HEK293T (cell line): ENCODE results near the gene TSPAN5.

ENCODE experiments used
- ELF4 ChIP-seq: fragments of 450-650 bp; IDR thresholded peaks from 2 replicates; pipeline ENCODE4 v1.6.1; 2017; ENCODE audit warnings: antibody characterized with exemption
- FOXA1 ChIP-seq: fragments of 450-650 bp; IDR thresholded peaks from 2 replicates; pipeline ENCODE4 v1.6.1; 2016; ENCODE audit warnings: mild to moderate bottlenecking
- SP1 ChIP-seq: fragments of 450-650 bp; IDR thresholded peaks from 2 replicates; pipeline ENCODE4 v1.6.1; 2017
- SUZ12 ChIP-seq: fragments of 450-650 bp; IDR thresholded peaks from 2 replicates; pipeline ENCODE4 v1.6.1; 2016; ENCODE audit warnings: mild to moderate bottlenecking
- ZNF384 ChIP-seq: fragments of 450-650 bp; IDR thresholded peaks from 2 replicates; pipeline ENCODE4 v1.6.1; 2016
- TF ChIP-seq, protein P1 (sequence below): fragments of 450-650 bp; IDR thresholded peaks from 2 replicates; pipeline ENCODE4 v1.6.1; 2016

DNA sequence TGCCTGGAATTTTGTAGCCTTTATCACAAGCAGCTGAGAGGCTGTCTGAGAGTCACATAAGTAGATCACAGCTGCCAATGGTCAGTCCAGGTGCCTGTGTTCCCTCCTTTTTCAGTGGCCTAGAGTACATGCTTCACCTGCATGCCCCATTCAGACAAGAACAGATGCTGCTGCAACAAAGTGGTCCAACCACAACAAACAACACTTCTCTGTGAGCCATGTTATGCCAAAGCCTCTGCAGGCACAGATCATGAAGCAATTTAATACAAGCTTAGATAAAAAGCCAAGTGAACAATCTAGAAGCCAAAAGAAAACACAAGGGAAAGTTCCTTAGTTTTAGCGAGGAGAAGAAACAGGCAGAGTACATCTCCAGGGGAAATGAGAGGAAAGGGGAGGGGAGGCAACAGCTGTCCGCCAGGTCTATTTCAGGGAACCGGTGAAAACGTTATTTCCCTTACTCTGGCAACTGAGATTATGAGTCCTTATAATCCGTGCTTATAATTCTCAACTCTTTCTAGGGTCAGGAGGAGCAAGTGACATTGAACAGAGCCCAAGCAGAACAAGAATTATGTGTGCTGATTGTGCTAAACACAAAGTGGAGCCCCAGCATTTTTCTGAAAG, 92.6 kb downstream of the TSPAN5 start:
- TF ChIP-seq SP1 (no peak), SUZ12 (no peak), ZNF384 (no peak), FOXA1 (no peak), ELF4 (no peak)
- TF ChIP-seq, protein P1, sequence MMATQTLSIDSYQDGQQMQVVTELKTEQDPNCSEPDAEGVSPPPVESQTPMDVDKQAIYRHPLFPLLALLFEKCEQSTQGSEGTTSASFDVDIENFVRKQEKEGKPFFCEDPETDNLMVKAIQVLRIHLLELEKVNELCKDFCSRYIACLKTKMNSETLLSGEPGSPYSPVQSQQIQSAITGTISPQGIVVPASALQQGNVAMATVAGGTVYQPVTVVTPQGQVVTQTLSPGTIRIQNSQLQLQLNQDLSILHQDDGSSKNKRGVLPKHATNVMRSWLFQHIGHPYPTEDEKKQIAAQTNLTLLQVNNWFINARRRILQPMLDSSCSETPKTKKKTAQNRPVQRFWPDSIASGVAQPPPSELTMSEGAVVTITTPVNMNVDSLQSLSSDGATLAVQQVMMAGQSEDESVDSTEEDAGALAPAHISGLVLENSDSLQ = no peak
